HCT116 (cell line): ENCODE data around the gene CD2BP2.

ENCODE experiments used
- CBX3 ChIP-seq: IDR thresholded peaks from 2 replicates; pipeline ENCODE4 v1.6.1; 2012; ENCODE audit warnings: low read depth
- CEBPB ChIP-seq: IDR thresholded peaks from 2 replicates; pipeline ENCODE4 v1.6.1; 2012; ENCODE audit warnings: low read depth
- ELF1 ChIP-seq: IDR thresholded peaks from 2 replicates; pipeline ENCODE4 v1.6.1; 2012; ENCODE audit warnings: low read depth, borderline replicate concordance
- EZH2 ChIP-seq: fragments of 200-600 bp; sonication (generic); IDR thresholded peaks from 2 replicates; pipeline ENCODE4 v1.6.1; 2017; ENCODE audit warnings: antibody characterized with exemption, mixed run types
- EZH2phosphoT487 ChIP-seq: fragments of 200-600 bp; IDR thresholded peaks from 2 replicates; pipeline ENCODE4 v1.6.1; 2018; ENCODE audit warnings: antibody characterized with exemption, borderline replicate concordance
- POLR2A ChIP-seq: IDR thresholded peaks from 2 replicates; pipeline ENCODE4 v1.7.0; 2011; ENCODE audit warnings: borderline replicate concordance; ENCODE audit not compliant: insufficient read depth, insufficient read length; ENCODE audit errors: extremely low read depth
- POLR2AphosphoS5 ChIP-seq: IDR thresholded peaks from 2 replicates; pipeline ENCODE4 v1.6.1; 2011; ENCODE audit warnings: mild to moderate bottlenecking, low read depth, low read length, moderate library complexity
- RAD21 ChIP-seq: IDR thresholded peaks from 2 replicates; pipeline ENCODE4 v1.6.1; 2012; ENCODE audit warnings: low read depth, mild to moderate bottlenecking
- REST ChIP-seq: IDR thresholded peaks from 2 replicates; pipeline ENCODE4 v1.6.1; 2012; ENCODE audit warnings: low read depth
- SIN3A ChIP-seq: IDR thresholded peaks from 2 replicates; pipeline ENCODE4 v1.6.1; 2012; ENCODE audit warnings: low read depth
- SP1 ChIP-seq: IDR thresholded peaks from 2 replicates; pipeline ENCODE4 v1.6.1; 2012; ENCODE audit warnings: low read depth
- SRF ChIP-seq: IDR thresholded peaks from 2 replicates; pipeline ENCODE4 v1.6.1; 2012; ENCODE audit warnings: low read depth
- TCF7L2 ChIP-seq: IDR thresholded peaks from 2 replicates; pipeline ENCODE4 v1.7.0; 2011; ENCODE audit warnings: borderline replicate concordance, inconsistent platforms; ENCODE audit not compliant: insufficient read depth, insufficient read length; ENCODE audit errors: extremely low read depth
- TF ChIP-seq, protein P1 (sequence below), 3 experiments: fragments of 200-600 bp in 1 of 3; sonication (generic) in 1 of 3; IDR thresholded peaks in 2 of 3; conservative IDR thresholded peaks in 1 of 3; 2 replicates each; pipeline ENCODE4 v1.5.1; 2012 to 2017; ENCODE audit warnings: low read depth in 2 of 3, low read length in 2 of 3, antibody characterized with exemption in 1 of 3, borderline replicate concordance in 1 of 3, control low read depth in 1 of 3, mild to moderate bottlenecking in 1 of 3, mixed read lengths in 1 of 3, mixed run types in 1 of 3, moderate library complexity in 1 of 3; ENCODE audit not compliant: insufficient read depth in 1 of 3

- TF ChIP-seq EZH2phosphoT487: no peak
- TF ChIP-seq EZH2: no peak
- TF ChIP-seq SIN3A: no peak
- TF ChIP-seq CEBPB: no peak
- TF ChIP-seq, protein P1, sequence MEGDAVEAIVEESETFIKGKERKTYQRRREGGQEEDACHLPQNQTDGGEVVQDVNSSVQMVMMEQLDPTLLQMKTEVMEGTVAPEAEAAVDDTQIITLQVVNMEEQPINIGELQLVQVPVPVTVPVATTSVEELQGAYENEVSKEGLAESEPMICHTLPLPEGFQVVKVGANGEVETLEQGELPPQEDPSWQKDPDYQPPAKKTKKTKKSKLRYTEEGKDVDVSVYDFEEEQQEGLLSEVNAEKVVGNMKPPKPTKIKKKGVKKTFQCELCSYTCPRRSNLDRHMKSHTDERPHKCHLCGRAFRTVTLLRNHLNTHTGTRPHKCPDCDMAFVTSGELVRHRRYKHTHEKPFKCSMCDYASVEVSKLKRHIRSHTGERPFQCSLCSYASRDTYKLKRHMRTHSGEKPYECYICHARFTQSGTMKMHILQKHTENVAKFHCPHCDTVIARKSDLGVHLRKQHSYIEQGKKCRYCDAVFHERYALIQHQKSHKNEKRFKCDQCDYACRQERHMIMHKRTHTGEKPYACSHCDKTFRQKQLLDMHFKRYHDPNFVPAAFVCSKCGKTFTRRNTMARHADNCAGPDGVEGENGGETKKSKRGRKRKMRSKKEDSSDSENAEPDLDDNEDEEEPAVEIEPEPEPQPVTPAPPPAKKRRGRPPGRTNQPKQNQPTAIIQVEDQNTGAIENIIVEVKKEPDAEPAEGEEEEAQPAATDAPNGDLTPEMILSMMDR (IDR thresholded peaks at IDR 0.05 in 2 of 3, conservative IDR thresholded peaks at IDR 0.05 in 1 of 3; ENCODE audit: borderline replicate concordance in 1 of 3, insufficient read depth in 1 of 3, low read depth in 2 of 3, low read length in 2 of 3): no peak
- no peak for TF ChIP-seq SRF
- TF ChIP-seq RAD21: no peak
- no peak for TF ChIP-seq SP1
- TF ChIP-seq POLR2AphosphoS5: no peak
- TF ChIP-seq POLR2A: no peak
- TF ChIP-seq ELF1: no peak
- no peak for TF ChIP-seq TCF7L2
- TF ChIP-seq REST: no peak
- no peak for TF ChIP-seq CBX3
These were observed 46.8 kb upstream of the CD2BP2 start for GRCh38 chr16:30401768-30402425.
